HG03175 (cell line): ENCODE data around the gene SLC51B.
"Not testable (repeated sequence)": the region's sequence is repeated elsewhere in the genome, so short reads cannot be mapped to it uniquely, and the experiment has no call there.

Source experiments
- ATAC-seq: cut with Tn5 transposase; IDR thresholded peaks from one replicate; pipeline ENCODE4 v1.9.1; 2021; ENCODE audit warnings: mild to moderate bottlenecking, moderate library complexity; ENCODE audit not compliant: unreplicated experiment

Gene SLC51B

DNA sequence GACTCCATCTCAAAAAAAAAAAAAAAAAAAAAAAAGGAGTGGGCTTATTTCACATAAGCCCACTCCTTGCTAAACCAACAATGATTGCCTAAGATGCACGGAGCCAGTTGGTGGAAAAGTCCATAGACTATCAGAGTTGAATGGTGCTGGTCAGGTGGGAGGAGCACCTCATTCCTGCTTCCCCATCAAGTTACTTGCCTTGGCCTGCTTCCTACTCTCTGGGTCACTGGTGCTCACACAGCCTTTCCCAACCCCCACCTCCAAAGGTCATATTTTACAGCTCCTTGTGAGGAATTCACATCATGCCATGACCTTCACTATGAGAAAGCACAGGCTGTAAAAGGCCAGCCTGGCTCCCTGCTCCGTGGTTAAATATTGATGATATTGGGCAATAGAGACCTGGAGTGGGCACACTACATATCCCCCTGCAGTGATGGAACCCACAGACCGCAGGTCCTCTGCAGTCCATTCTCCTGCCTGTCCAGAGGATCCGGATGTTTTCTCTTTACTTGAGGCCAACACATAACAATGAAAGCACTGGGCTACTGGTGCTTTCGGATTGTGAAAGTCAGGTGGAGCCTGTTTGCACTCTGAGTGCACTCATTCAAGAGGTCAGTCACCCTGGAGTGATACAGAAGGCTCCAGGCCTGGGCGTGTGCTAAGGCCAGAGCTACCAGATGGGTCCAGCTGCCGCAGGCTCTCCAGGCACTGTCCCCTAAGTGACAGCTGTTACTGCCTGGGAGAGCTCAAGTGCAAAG lies at the start of gene SLC51B:
Gene SLC51B, plus strand, starts transcription at position 664 of the 758 bp plus-strand sequence. CDS start 4,618 bp downstream, outside the sequence.
- ATAC-seq, result no peak

DNA sequence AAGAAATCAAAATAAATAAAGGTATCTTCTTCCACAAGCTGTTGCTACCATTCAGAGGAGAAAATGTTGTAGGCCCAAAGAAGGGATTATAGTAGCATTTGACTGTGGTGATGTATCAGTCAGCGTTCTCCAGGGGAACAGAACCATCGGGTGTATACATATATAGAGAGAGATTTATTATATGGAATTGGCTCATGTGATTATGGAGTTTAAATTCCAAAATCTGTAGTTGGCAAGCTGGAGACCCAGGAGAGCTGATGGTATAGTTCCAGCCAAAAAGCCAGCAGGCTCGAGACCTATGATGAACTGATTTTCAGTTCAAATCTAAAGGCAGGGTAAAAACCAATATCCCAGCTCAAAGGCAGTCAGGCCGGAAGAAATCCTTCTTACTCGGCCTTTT lies 48.1 kb upstream of the SLC51B start:
- ATAC-seq, result no peak

DNA sequence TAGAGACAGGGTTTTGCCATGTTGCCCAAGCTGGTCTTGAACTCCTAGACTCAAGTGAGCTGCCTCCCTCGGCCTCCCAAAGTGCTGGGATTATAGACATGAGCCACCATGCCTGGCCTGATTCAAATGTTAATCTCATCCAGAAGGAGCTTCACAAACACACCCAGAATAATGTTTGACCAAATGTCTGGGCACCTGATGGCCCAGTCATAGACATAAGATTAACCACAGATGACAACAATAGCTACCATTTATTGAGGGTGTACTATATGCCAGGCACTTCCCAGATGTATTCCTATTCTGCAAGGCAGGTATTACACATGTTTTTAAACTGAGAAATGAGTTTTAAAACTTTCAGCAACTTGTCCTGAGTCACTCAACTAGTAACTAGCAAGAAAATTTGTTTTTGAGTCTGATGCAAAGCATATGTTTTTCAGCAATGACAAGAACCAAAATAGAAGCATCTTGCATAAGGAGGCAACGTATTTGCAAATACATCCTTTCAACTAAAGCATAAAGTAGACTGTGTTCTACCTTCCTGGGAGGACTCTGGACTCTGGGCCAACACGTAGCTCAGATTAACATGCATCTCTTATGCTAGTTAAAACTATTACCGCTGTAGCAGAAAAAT lies 47.3 kb upstream of the SLC51B start:
- ATAC-seq, result no peak

DNA sequence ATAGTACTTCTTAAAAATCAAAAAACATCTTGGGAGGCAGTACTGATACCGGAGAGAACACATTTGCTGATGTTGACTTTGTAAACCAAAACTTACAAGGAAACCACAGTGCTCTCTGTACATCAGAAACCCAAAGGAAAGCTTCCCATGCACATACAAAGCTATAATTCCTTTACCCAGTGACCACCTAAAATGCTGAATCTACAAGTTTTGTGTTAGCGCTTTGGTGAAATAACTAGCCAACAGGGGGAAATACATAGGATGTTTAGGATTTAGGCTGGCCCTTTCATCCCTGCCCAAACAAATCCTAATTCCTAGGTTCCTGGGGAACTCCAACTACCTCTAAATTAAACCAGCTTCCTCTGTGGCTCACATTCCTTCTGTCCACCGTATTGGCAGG lies 40.2 kb upstream of the SLC51B start:
- no peak for ATAC-seq

- no peak for ATAC-seq
Observed at GRCh38 chr15:65006876-65007275, 38.3 kb upstream of the SLC51B start.

- no peak for ATAC-seq
Observed at GRCh38 chr15:65008983-65009382, 36.2 kb upstream of the SLC51B start.

- ATAC-seq, result not testable (repeated sequence)
Observed at GRCh38 chr15:65011198-65011597, 34.0 kb upstream of the SLC51B start.

GRCh38 chr15:65020419-65020818 lies 24.8 kb upstream of the SLC51B start:
- ATAC-seq, result no peak

GRCh38 chr15:65021488-65021887 lies 23.7 kb upstream of the SLC51B start:
- no peak for ATAC-seq

DNA sequence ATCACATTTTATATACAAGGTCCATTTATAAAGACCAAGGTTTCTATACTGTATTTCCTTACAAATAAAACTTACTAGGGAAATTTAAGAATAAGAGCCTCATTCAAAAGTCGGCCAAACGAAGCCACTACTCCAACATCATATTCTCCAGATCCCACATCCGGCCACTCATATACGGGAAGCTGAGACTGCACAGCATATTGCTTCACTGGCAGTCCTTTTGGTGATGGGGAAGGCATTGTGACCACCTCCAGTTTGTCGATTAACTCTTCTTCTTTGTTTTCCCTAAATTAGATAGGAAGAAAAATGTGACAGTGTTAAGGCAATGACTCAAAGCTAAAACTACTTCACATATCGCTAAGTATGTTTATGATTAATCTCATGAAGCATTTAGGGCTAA lies 18.4 kb upstream of the SLC51B start:
- no peak for ATAC-seq

DNA sequence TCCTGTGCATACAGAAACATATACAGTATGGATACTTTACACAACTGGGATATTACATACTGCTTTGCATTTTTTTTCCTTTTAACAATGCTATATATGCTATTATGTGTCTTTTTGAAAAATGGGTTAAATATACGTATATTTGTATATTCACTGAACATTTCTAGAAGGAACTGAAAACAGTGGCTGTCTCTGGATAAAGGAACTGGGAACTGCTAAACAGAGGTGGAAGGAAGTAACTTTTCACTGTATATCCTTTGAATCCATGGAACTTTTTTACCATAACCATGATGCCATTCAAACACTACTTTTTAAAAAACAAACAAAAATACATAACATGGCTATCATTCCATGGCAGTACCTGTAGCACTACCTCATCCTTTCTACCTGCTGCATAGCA lies 17.6 kb upstream of the SLC51B start:
- no peak for ATAC-seq

DNA sequence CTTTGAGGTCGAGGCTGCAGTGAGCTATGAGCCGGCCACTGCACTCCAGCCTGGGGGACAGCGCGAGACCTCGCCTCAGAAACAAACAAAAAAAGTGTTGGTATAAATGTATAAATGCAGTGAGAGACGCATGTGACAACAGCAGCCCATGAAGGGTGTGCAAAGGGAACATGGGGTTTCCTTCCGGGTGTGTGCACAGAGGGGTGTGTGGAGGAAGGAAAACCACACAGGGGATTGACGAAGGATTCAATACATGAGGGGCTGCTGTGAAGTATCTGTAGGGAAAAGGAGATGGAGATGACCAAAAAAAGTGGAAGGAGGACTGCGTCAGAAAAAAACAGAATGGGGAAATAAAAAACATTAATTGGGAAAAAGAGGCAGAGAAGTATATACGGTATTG lies 16.8 kb upstream of the SLC51B start:
- ATAC-seq, result no peak

DNA sequence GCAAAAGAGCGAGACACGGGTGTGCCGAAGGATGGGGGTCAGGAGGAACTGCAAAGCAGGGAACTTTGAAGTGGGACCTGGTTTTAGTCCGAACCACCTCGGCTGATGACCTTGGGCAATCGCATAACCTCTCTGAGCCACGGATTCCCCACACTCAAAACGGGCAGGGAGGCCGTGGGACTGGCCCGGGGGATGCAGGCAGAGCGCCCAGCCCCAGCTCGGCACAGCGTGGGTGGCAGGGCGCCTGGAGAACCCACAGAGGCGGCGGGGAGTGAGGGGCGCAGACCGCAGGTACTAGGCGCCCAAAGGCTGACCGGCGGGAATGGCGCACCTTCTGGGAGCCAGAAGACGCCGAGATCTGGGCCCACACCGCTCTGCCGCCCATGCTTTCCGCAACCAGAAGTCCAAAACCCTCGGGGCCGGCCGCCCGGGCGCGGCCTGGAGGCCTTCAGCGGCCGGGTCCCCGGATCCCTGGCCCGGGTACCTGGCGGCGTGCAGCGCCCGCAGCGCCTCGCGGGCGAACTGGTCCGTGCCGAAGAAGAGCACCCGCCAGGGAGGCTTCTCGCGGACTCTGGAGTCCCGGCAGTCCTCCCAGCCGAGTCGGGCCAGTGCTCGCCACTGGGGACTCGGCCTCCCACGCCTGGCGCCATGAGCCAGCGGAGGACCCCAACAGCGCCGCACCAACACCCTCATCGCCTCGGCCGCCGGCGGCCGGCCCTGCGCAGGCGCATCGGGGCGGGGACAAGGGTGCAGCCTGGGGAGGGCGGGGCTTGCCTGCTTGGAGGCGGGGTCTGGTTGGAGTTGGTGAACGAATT lies 16.1 kb upstream of the SLC51B start, which contains the start of gene MTFMT:
Gene MTFMT, minus strand, starts transcription at position 719 of the 815 bp plus-strand sequence. Its CDS starts 26 bp downstream, at position 693.
- peak; percentile 78 for ATAC-seq

DNA sequence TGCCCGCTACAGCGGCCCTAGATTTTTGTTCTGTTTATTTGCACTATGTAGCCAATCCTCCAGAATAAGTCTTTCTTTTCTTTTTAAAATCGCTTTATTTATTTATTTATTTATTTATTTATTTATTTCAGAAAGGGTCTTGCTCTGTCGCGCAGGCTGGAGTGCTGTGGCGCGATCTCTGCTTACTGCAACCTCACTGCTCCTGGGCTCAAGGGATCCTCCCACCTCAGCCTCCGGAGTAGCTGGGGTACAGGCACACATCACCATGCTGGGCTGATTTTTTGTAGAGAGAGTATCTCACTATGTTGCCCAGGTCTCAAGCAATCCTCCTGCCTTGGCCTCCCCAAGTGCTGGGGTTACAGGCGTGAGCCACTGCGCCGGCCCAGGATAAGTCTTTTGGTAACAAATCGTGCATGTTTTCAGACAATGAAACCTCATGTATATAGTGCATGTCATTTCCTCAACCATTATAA lies 15.4 kb upstream of the SLC51B start:
- no peak for ATAC-seq

GRCh38 chr15:65032801-65033537 lies 12.2 kb upstream of the SLC51B start:
- no peak for ATAC-seq

- ATAC-seq, result no peak
Observed at GRCh38 chr15:65033659-65034269, 11.4 kb upstream of the SLC51B start.

GRCh38 chr15:65034719-65035118 lies 10.5 kb upstream of the SLC51B start:
- ATAC-seq, result no peak

GRCh38 chr15:65037309-65037708 lies 7.9 kb upstream of the SLC51B start:
- no peak for ATAC-seq

GRCh38 chr15:65038428-65038827 lies 6.8 kb upstream of the SLC51B start:
- no peak for ATAC-seq

DNA sequence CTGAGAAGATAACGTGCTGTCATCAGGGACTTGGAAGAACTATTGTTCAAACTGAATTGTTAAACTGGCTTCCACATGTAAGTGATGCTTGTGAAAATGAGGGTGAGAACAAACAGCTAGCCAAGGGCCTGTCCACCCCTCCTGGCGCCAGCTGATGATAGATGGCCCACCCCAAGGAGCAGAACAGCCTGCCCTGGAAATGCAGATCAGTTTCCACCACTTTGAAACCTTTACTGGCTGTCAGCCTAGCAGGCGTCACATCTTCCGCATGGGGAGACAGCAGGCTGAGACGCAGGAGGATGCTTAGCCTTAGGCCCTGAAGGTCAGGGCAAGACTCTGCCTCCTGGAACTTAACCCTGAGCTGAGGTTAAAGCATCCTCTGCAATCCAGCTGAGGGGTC lies 6.4 kb upstream of the SLC51B start:
- no peak for ATAC-seq
